ENCODE data around the gene EDN1. TPM values are rescaled to one million over a fixed set of nuclear protein-coding genes. Genes with fewer than 3 reads are reported as not detected.

Gene EDN1
- 18.8 TPM for total RNA-seq
- long read RNA-seq, transcript EDN1-201 (5 exons, 2,033 nt) = major isoform, 13 of 18 reads
- long read RNA-seq, partial matches to known transcripts = 2 of 18 reads
- long read RNA-seq, other reads (novel, unspliced or antisense) = 3 of 18 reads

DNA sequence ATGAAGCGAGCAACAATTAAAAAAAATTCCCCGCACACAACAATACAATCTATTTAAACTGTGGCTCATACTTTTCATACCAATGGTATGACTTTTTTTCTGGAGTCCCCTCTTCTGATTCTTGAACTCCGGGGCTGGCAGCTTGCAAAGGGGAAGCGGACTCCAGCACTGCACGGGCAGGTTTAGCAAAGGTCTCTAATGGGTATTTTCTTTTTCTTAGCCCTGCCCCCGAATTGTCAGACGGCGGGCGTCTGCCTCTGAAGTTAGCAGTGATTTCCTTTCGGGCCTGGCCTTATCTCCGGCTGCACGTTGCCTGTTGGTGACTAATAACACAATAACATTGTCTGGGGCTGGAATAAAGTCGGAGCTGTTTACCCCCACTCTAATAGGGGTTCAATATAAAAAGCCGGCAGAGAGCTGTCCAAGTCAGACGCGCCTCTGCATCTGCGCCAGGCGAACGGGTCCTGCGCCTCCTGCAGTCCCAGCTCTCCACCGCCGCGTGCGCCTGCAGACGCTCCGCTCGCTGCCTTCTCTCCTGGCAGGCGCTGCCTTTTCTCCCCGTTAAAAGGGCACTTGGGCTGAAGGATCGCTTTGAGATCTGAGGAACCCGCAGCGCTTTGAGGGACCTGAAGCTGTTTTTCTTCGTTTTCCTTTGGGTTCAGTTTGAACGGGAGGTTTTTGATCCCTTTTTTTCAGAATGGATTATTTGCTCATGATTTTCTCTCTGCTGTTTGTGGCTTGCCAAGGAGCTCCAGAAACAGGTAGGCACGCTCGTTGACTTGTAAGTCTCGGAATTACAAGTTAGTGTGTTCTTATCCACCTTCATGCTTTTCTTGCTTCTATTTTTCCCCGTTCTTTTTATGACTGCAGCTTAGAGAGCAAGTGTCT is at the start of gene EDN1:
Gene EDN1 (plus strand): TSS at position 429 of the 888 bp plus-strand sequence. CDS start 269 bp downstream, at position 698.
- peak; percentile 57 for TF ChIP-seq CTCF (IDR thresholded peaks at IDR 0.05)
- peak; percentile 83 for ATAC-seq
- H3K4me1 ChIP-seq = peaks cover 3% of the 10 kb centered on the region
- no peaks in the 10 kb centered on the region for H3K27me3 ChIP-seq
- peak; percentile 91 for DNase-seq
- peak within 1 kb of the TSS; percentile 53 for H3K4me3 ChIP-seq
- H3K27ac ChIP-seq = peak within 1 kb of the TSS; percentile 77
- H3K9me3 ChIP-seq = no peaks in the 10 kb centered on the region
- H3K36me3 ChIP-seq = no peaks in the 10 kb centered on the region
- intact Hi-C loops (cut with DNase I) = loop anchor here (10.0 kb wide), 1 partner anchor 315 kb away; no protein-coding TSS in a partner anchor

- Histone ChIP-seq H3K9me3 (no peaks in the 10 kb centered on the region), H3K36me3 (no peaks in the 10 kb centered on the region), H3K4me1 (no peaks in the 10 kb centered on the region), H3K4me3 (no peak overlapping the region), H3K27me3 (no peaks in the 10 kb centered on the region), H3K27ac (no peak overlapping the region)
- ATAC-seq = peak; percentile 65
- DNase-seq = no peak
- intact Hi-C loops (cut with DNase I) = no loop called here
- no peak for TF ChIP-seq CTCF (IDR thresholded peaks at IDR 0.05)
Measured at GRCh38 chr6:12241493-12242175, 48.5 kb upstream of the EDN1 start.

GRCh38 chr6:12243169-12243568 is 47.0 kb upstream of the EDN1 start:
- no peaks in the 10 kb centered on the region for H3K36me3 ChIP-seq
- ATAC-seq = no peak
- no peaks in the 10 kb centered on the region for H3K9me3 ChIP-seq
- H3K4me1 ChIP-seq = no peaks in the 10 kb centered on the region
- intact Hi-C loops (cut with DNase I) = no loop called here
- H3K4me3 ChIP-seq = no peak overlapping the region
- no peak for DNase-seq
- no peaks in the 10 kb centered on the region for H3K27me3 ChIP-seq
- TF ChIP-seq CTCF (IDR thresholded peaks at IDR 0.05) = no peak
- H3K27ac ChIP-seq = no peak overlapping the region

- Histone ChIP-seq H3K27me3 (no peaks in the 10 kb centered on the region), H3K4me3 (no peak overlapping the region), H3K27ac (no peak overlapping the region), H3K36me3 (no peaks in the 10 kb centered on the region), H3K9me3 (no peaks in the 10 kb centered on the region), H3K4me1 (no peaks in the 10 kb centered on the region)
- intact Hi-C loops (cut with DNase I) = no loop called here
- ATAC-seq = no peak
- TF ChIP-seq CTCF (IDR thresholded peaks at IDR 0.05) = no peak
- no peak for DNase-seq
Measured at GRCh38 chr6:12245360-12245759, 44.8 kb upstream of the EDN1 start.

DNA sequence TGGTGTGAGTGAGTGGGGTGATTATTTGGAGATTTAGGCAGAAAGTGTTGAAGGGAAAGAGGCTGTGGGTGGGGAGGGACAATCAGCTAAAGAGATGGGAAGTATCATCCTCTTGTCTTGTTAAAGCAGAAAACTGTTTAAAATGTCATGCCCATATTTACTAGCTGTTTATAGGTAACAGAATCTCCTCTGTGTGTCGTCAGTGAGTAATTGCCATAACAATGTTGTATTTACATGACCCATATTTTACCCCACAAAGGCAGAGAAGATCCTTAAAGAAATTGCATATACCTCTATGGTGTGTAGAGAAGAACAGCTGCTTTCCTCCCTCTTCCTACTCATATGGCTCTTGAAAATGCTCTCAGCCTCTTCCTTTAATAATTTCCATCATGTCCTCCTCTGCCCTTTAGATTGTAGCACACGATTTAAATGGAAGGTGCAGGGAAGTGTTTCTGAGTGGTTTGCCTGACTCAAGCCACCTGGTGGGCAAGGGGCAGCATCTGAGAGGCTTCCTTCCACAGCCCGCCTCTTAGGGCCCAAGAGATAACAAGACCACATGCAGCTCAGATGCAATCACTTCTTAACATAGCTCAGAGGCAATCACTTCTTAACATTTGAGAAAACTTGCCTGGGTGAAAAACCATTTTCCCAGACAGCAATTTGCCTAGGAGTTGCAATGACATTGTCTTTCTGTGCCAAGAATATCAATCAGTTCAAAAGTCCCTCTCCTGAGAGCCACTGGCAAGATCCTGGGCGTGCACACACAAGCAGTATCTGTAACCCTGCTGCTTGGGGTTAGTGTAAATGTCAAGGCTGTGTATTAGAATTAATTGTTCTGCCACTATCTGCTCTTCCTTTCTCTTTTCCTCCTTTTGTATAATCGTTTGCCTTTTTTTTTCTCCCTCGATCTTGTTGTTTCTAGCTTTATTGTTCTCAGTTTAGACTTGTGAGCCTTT is 44.1 kb upstream of the EDN1 start:
- ATAC-seq (no peak), DNase-seq (no peak)
- Histone ChIP-seq H3K4me1 (no peaks in the 10 kb centered on the region), H3K27ac (no peak overlapping the region), H3K27me3 (no peaks in the 10 kb centered on the region), H3K9me3 (no peaks in the 10 kb centered on the region), H3K4me3 (no peak overlapping the region), H3K36me3 (no peaks in the 10 kb centered on the region)
- intact Hi-C loops (cut with DNase I) = no loop called here
- no peak for TF ChIP-seq CTCF (IDR thresholded peaks at IDR 0.05)
